CD4-positive, CD25-positive, alpha-beta regulatory T cell (primary cell): ENCODE results near the gene PPP4R4. TPM values are rescaled to one million over a fixed set of nuclear protein-coding genes. Genes with fewer than 3 reads are reported as not detected.

Experiments
- ATAC-seq, 2 donors: fragments of 150-1000 bp; cut with Tn5 transposase; one replicate each; pipeline ENCODE4 v1.10.0; 2021; ENCODE audit warnings: low read depth in 2 of 2, moderate number of reproducible peaks in 2 of 2, moderate library complexity in 1 of 2
- DNase-seq, 3 donors: peaks; one replicate each; pipeline versions ENCODE4 v3.0.0 to v3.0.0-alpha.2; 2012 to 2022; ENCODE audit warnings: mixed read lengths in 1 of 3
- H3K27ac ChIP-seq: one replicate; pipeline ENCODE4 v1.7.0; 2013; ENCODE audit warnings: mild to moderate bottlenecking, low read length; ENCODE audit not compliant: insufficient read depth, poor library complexity, severe bottlenecking
- H3K27me3 ChIP-seq: one replicate; pipeline ENCODE4 v1.7.0; 2013; ENCODE audit warnings: low read length; ENCODE audit not compliant: control insufficient read depth, insufficient read depth
- H3K36me3 ChIP-seq: one replicate; pipeline ENCODE4 v1.7.0; 2013; ENCODE audit warnings: mild to moderate bottlenecking, low read length, moderate library complexity; ENCODE audit not compliant: control insufficient read depth, insufficient read depth
- H3K4me1 ChIP-seq: 2 replicates; pipeline ENCODE4 v1.7.0; 2013; ENCODE audit warnings: mild to moderate bottlenecking, low read length; ENCODE audit not compliant: insufficient read depth, control insufficient read depth, poor library complexity, severe bottlenecking
- H3K4me3 ChIP-seq: one replicate; pipeline ENCODE4 v1.7.0; 2013; ENCODE audit warnings: low read depth, mild to moderate bottlenecking, low read length, moderate library complexity
- H3K9me3 ChIP-seq, 2 experiments: 1 replicate in 1 of 2; 2 replicates in 1 of 2; pipeline ENCODE4 v1.7.0; 2013; ENCODE audit warnings: low read length in 2 of 2, mild to moderate bottlenecking in 1 of 2, moderate library complexity in 1 of 2; ENCODE audit not compliant: control insufficient read depth in 2 of 2
- H3K27ac Mint-ChIP-seq, 3 donors: one replicate each; pipeline ENCODE4 v1.8.0; 2020 to 2022; ENCODE audit warnings: mild to moderate bottlenecking in 3 of 3, mixed read lengths in 3 of 3, moderate library complexity in 2 of 3
- H3K27me3 Mint-ChIP-seq: one replicate; pipeline ENCODE4 v1.8.0; 2022; ENCODE audit warnings: mild to moderate bottlenecking, mixed read lengths
- H3K36me3 Mint-ChIP-seq: one replicate; pipeline ENCODE4 v1.8.0; 2020; ENCODE audit warnings: mixed read lengths
- H3K4me1 Mint-ChIP-seq, 4 donors: one replicate each; pipeline ENCODE4 v1.8.0; 2020 to 2022; ENCODE audit warnings: mixed read lengths in 4 of 4, mild to moderate bottlenecking in 1 of 4
- H3K4me3 Mint-ChIP-seq, 4 donors: one replicate each; pipeline ENCODE4 v1.8.0; 2020 to 2022; ENCODE audit warnings: mild to moderate bottlenecking in 4 of 4, mixed read lengths in 4 of 4, moderate library complexity in 3 of 4
- H3K9me3 Mint-ChIP-seq, 7 donors: one replicate each; pipeline ENCODE4 v1.8.0; 2020 to 2022; ENCODE audit warnings: mixed read lengths in 7 of 7, mild to moderate bottlenecking in 3 of 7, moderate library complexity in 2 of 7
- polyA plus RNA-seq, 4 donors: library from polyadenylated mRNA; unstranded; fragments of 300-500 nt; fragmentation: Illumina TruSeq; gene quantifications; one replicate each; pipeline ENCODE4 v1.2.3, GENCODE V29; 2021
- total RNA-seq: library from RNA; stranded (reverse); gene quantifications from one replicate; pipeline ENCODE4 v1.2.3, GENCODE V29; 2022

The PPP4R4 gene
- total and polyA plus RNA-seq, 5 donors from 2014 or later = 0.15 to 0.69 (median 0.37) TPM; not detected in 2

DNA sequence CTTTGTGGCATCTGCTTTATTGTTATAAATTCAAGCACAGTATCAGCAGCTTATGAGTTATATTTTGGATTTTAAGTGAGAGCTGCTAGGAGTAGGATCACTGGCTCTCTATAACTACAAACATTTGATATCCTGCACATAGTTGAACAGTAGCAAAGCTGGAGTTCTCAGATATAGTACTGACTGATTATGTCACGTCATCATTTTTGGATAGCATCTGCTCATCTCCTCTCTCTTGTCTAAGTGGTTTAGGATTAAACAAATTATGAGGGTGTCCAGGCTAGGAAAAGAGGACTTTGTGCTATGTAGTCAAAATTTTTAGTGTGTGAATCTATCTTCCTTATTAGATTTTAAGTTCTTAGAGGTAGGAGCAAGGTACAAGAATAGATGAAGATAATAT, 18.4 kb downstream of the PPP4R4 start:
- DNase-seq (no peak), ATAC-seq (no peak)
- H3K27me3 ChIP-seq = peaks cover 22% of the 10 kb centered on the region
- Mint-ChIP-seq H3K27ac (no peak overlapping the region), H3K36me3 (no peaks in the 10 kb centered on the region), H3K27me3 (peaks cover 59% of the 10 kb centered on the region), H3K4me3 (no peak overlapping the region), H3K4me1 (no peaks in the 10 kb centered on the region), H3K9me3 (peaks cover 2 to 12% (median 5%) of the 10 kb centered on the region in 7 donors)
- H3K9me3 ChIP-seq = no peaks in the 10 kb centered on the region
- no peaks in the 10 kb centered on the region for H3K36me3 ChIP-seq
- H3K27ac ChIP-seq = no peak overlapping the region
- no peaks in the 10 kb centered on the region for H3K4me1 ChIP-seq
- H3K4me3 ChIP-seq = no peak overlapping the region

GRCh38 chr14:94193776-94194175, 19.7 kb downstream of the PPP4R4 start:
- Mint-ChIP-seq H3K9me3 (peaks cover 2 to 12% (median 5%) of the 10 kb centered on the region in 7 donors), H3K4me3 (no peak overlapping the region), H3K27me3 (peaks cover 62% of the 10 kb centered on the region), H3K36me3 (no peaks in the 10 kb centered on the region), H3K4me1 (no peaks in the 10 kb centered on the region), H3K27ac (no peak overlapping the region)
- Histone ChIP-seq H3K27ac (no peak overlapping the region), H3K27me3 (peaks cover 25% of the 10 kb centered on the region), H3K4me1 (no peaks in the 10 kb centered on the region), H3K36me3 (no peaks in the 10 kb centered on the region), H3K4me3 (no peak overlapping the region), H3K9me3 (no peaks in the 10 kb centered on the region)
- DNase-seq (no peak), ATAC-seq (no peak)

GRCh38 chr14:94196057-94196456, 21.9 kb downstream of the PPP4R4 start:
- no peak overlapping the region for H3K4me3 Mint-ChIP-seq
- peaks cover 64% of the 10 kb centered on the region for H3K27me3 Mint-ChIP-seq
- no peaks in the 10 kb centered on the region for H3K36me3 Mint-ChIP-seq
- no peak overlapping the region for H3K27ac ChIP-seq
- H3K9me3 Mint-ChIP-seq = peaks cover 6 to 20% (median 11%) of the 10 kb centered on the region in 7 donors
- H3K27me3 ChIP-seq = peaks cover 25% of the 10 kb centered on the region
- ATAC-seq (no peak), DNase-seq (no peak)
- no peaks in the 10 kb centered on the region for H3K4me1 Mint-ChIP-seq
- no peaks in the 10 kb centered on the region for H3K36me3 ChIP-seq
- H3K4me3 ChIP-seq = no peak overlapping the region
- H3K27ac Mint-ChIP-seq = no peak overlapping the region
- no peaks in the 10 kb centered on the region for H3K4me1 ChIP-seq
- peaks cover 0 to 1% of the 10 kb centered on the region in 2 experiments for H3K9me3 ChIP-seq

- H3K4me3 ChIP-seq = no peak overlapping the region
- H3K9me3 ChIP-seq = peaks cover 0 to 1% of the 10 kb centered on the region in 2 experiments
- peaks cover 19% of the 10 kb centered on the region for H3K27me3 ChIP-seq
- Mint-ChIP-seq H3K27ac (no peak overlapping the region), H3K9me3 (peaks cover 4 to 8% (median 7%) of the 10 kb centered on the region in 7 donors), H3K4me3 (no peak overlapping the region), H3K36me3 (no peaks in the 10 kb centered on the region), H3K27me3 (peaks cover 45% of the 10 kb centered on the region), H3K4me1 (no peaks in the 10 kb centered on the region)
- ATAC-seq (no peak), DNase-seq (no peak)
- H3K27ac ChIP-seq = no peak overlapping the region
- H3K36me3 ChIP-seq = no peaks in the 10 kb centered on the region
- H3K4me1 ChIP-seq = no peaks in the 10 kb centered on the region
These were observed 29.5 kb downstream of the PPP4R4 start for GRCh38 chr14:94203473-94204210.

- Mint-ChIP-seq H3K36me3 (no peaks in the 10 kb centered on the region), H3K4me1 (peaks cover 0 to 1% (median 0%) of the 10 kb centered on the region in 4 donors), H3K27me3 (peaks cover 23% of the 10 kb centered on the region), H3K9me3 (peaks cover 0 to 10% (median 3%) of the 10 kb centered on the region in 7 donors), H3K4me3 (no peak overlapping the region), H3K27ac (no peak overlapping the region)
- Histone ChIP-seq H3K27me3 (peaks cover 12% of the 10 kb centered on the region), H3K4me3 (no peak overlapping the region), H3K36me3 (no peaks in the 10 kb centered on the region), H3K4me1 (no peaks in the 10 kb centered on the region), H3K27ac (no peak overlapping the region), H3K9me3 (peaks cover 4 to 7% of the 10 kb centered on the region in 2 experiments)
- ATAC-seq = no peak
- no peak for DNase-seq
These were observed 38.9 kb downstream of the PPP4R4 start for GRCh38 chr14:94213021-94213420.

- Histone ChIP-seq H3K27ac (no peak overlapping the region), H3K4me1 (no peaks in the 10 kb centered on the region), H3K27me3 (peaks cover 8% of the 10 kb centered on the region), H3K9me3 (peaks cover 4 to 7% of the 10 kb centered on the region in 2 experiments), H3K36me3 (no peaks in the 10 kb centered on the region), H3K4me3 (no peak overlapping the region)
- Mint-ChIP-seq H3K4me3 (no peak overlapping the region), H3K9me3 (peaks cover 0 to 10% (median 3%) of the 10 kb centered on the region in 7 donors), H3K27ac (no peak overlapping the region), H3K27me3 (peaks cover 23% of the 10 kb centered on the region), H3K36me3 (no peaks in the 10 kb centered on the region), H3K4me1 (peaks cover 0 to 1% (median 0%) of the 10 kb centered on the region in 4 donors)
- ATAC-seq (no peak), DNase-seq (no peak)
These were observed 39.6 kb downstream of the PPP4R4 start for GRCh38 chr14:94213741-94214140.

- peaks cover 0 to 15% (median 6%) of the 10 kb centered on the region in 7 donors for H3K9me3 Mint-ChIP-seq
- H3K4me3 Mint-ChIP-seq = no peak overlapping the region
- H3K36me3 Mint-ChIP-seq = no peaks in the 10 kb centered on the region
These were observed 43.0 kb downstream of the PPP4R4 start for GRCh38 chr14:94217116-94217515.

More at GRCh38 chr14:94217116-94217515, 43.0 kb downstream of the PPP4R4 start:
- DNase-seq = no peak
- H3K27ac Mint-ChIP-seq = no peak overlapping the region
- peaks cover 0 to 1% (median 0%) of the 10 kb centered on the region in 4 donors for H3K4me1 Mint-ChIP-seq
- ATAC-seq = no peak
- peaks cover 7 to 11% of the 10 kb centered on the region in 2 experiments for H3K9me3 ChIP-seq
- no peak overlapping the region for H3K4me3 ChIP-seq
- no peaks in the 10 kb centered on the region for H3K36me3 ChIP-seq
- H3K27me3 Mint-ChIP-seq = peaks cover 21% of the 10 kb centered on the region
- no peak overlapping the region for H3K27ac ChIP-seq
- no peaks in the 10 kb centered on the region for H3K27me3 ChIP-seq
- no peaks in the 10 kb centered on the region for H3K4me1 ChIP-seq
